KMS-11 (cell line): Measurements from ENCODE around the gene SLC15A3.

Source experiments
- H2AFZ ChIP-seq: fragments of 200-600 bp; sonication (generic); 2 replicates; pipeline ENCODE4 v1.6.1; 2016; ENCODE audit warnings: antibody characterized with exemption, mixed run types, low read depth
- H3K27ac ChIP-seq: fragments of 200-600 bp; sonication (generic); 2 replicates; pipeline ENCODE4 v1.6.1; 2016; ENCODE audit warnings: mild to moderate bottlenecking, mixed run types
- H3K27me3 ChIP-seq: fragments of 200-600 bp; sonication (generic); 2 replicates; pipeline ENCODE4 v1.6.1; 2017; ENCODE audit warnings: mild to moderate bottlenecking, low read depth, mixed run types, moderate library complexity; ENCODE audit not compliant: insufficient read depth
- H3K36me3 ChIP-seq: fragments of 200-600 bp; sonication (generic); 2 replicates; pipeline ENCODE4 v1.6.1; 2017; ENCODE audit warnings: mild to moderate bottlenecking, mixed run types; ENCODE audit not compliant: insufficient read depth
- H3K4me1 ChIP-seq: fragments of 200-600 bp; sonication (generic); 2 replicates; pipeline ENCODE4 v1.6.1; 2016; ENCODE audit warnings: mild to moderate bottlenecking, low read depth, mixed run types; ENCODE audit not compliant: poor library complexity, severe bottlenecking
- H3K4me2 ChIP-seq: fragments of 200-600 bp; sonication (generic); 2 replicates; pipeline ENCODE4 v1.7.0; 2016; ENCODE audit warnings: mild to moderate bottlenecking, mixed run types
- H3K4me3 ChIP-seq: fragments of 200-600 bp; sonication (generic); IDR thresholded peaks from 2 replicates; pipeline ENCODE4 v1.6.1; 2017; ENCODE audit warnings: low read depth, low read length, mixed read lengths; ENCODE audit not compliant: insufficient read depth
- H3K79me2 ChIP-seq: fragments of 200-600 bp; sonication (generic); 2 replicates; pipeline ENCODE4 v1.6.1; 2016; ENCODE audit warnings: low read depth, mixed run types; ENCODE audit not compliant: insufficient read depth
- H3K9ac ChIP-seq: fragments of 200-600 bp; sonication (generic); 2 replicates; pipeline ENCODE4 v1.6.1; 2016; ENCODE audit warnings: mild to moderate bottlenecking, mixed run types
- H4K20me1 ChIP-seq: fragments of 200-600 bp; sonication (generic); 2 replicates; pipeline ENCODE4 v1.6.1; 2016; ENCODE audit warnings: mild to moderate bottlenecking, mixed run types; ENCODE audit not compliant: insufficient read depth
- TF ChIP-seq, protein P1 (sequence below): fragments of 200-600 bp; sonication (generic); conservative IDR thresholded peaks from 2 replicates; pipeline ENCODE4 v1.6.1; 2017; ENCODE audit warnings: low read depth, mild to moderate bottlenecking, antibody characterized with exemption, low read length, moderate library complexity, mixed read lengths

The SLC15A3 gene

DNA sequence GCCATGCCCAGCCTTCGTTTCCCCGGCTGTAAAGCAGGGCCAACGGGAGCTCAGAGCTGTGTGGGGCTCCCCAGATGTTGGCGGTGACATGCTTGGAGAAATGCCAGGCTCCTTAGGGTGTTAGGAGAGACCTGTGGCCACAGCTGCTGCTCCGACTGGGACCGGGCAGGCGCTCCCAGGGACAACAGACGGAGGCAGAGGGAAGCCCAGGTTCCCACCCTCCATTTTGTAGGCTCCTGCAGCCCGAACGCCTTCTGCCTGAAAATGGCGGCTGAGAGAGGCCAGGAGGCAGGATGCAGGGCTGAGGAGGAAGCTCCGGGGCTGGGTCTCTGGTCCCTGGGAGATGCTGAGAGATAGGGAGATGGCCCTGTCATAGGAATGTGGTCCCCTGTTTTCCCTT is 29.5 kb upstream of the SLC15A3 start:
- Histone ChIP-seq H3K9ac (no peak overlapping the region), H3K79me2 (no peaks in the 10 kb centered on the region), H3K4me2 (no peak overlapping the region), H3K4me3 (no peak overlapping the region), H3K4me1 (peaks cover 10% of the 10 kb centered on the region), H3K27me3 (no peaks in the 10 kb centered on the region), H4K20me1 (no peaks in the 10 kb centered on the region), H2AFZ (no peak overlapping the region), H3K36me3 (no peaks in the 10 kb centered on the region), H3K27ac (no peak overlapping the region)
- TF ChIP-seq, protein P1, sequence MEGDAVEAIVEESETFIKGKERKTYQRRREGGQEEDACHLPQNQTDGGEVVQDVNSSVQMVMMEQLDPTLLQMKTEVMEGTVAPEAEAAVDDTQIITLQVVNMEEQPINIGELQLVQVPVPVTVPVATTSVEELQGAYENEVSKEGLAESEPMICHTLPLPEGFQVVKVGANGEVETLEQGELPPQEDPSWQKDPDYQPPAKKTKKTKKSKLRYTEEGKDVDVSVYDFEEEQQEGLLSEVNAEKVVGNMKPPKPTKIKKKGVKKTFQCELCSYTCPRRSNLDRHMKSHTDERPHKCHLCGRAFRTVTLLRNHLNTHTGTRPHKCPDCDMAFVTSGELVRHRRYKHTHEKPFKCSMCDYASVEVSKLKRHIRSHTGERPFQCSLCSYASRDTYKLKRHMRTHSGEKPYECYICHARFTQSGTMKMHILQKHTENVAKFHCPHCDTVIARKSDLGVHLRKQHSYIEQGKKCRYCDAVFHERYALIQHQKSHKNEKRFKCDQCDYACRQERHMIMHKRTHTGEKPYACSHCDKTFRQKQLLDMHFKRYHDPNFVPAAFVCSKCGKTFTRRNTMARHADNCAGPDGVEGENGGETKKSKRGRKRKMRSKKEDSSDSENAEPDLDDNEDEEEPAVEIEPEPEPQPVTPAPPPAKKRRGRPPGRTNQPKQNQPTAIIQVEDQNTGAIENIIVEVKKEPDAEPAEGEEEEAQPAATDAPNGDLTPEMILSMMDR = no peak

GRCh38 chr11:60978546-60979380 is 26.8 kb upstream of the SLC15A3 start:
- H2AFZ ChIP-seq = no peak overlapping the region
- H3K36me3 ChIP-seq = no peaks in the 10 kb centered on the region
- H3K4me2 ChIP-seq = no peak overlapping the region
- no peaks in the 10 kb centered on the region for H3K27me3 ChIP-seq
- no peak overlapping the region for H3K4me3 ChIP-seq
- no peaks in the 10 kb centered on the region for H4K20me1 ChIP-seq
- no peaks in the 10 kb centered on the region for H3K4me1 ChIP-seq
- H3K9ac ChIP-seq = no peak overlapping the region
- TF ChIP-seq, protein P1 = no peak
- no peak overlapping the region for H3K27ac ChIP-seq
- no peaks in the 10 kb centered on the region for H3K79me2 ChIP-seq

DNA sequence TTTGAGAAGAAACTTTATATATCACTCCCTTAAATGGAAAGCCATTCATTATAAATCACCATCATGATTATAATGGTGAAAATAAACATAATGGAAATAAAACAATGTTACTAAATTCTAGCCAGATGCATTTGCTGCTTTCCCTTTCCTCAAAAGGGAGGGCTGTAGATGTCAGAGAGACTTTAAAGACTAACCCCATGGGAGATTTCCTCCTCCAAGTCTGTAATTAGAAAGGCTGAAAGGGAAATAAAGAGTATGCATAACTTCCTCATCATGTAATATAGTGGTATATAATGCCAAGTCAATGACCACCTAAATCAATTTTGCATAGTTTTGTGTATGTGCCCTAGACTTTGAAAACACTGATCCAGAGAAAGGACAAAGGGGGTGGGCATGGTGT is 25.9 kb upstream of the SLC15A3 start:
- Histone ChIP-seq H2AFZ (no peak overlapping the region), H3K4me3 (no peak overlapping the region), H3K27me3 (no peaks in the 10 kb centered on the region), H3K9ac (no peak overlapping the region), H3K4me2 (no peak overlapping the region), H3K36me3 (no peaks in the 10 kb centered on the region), H3K79me2 (no peaks in the 10 kb centered on the region), H3K27ac (no peak overlapping the region), H4K20me1 (no peaks in the 10 kb centered on the region), H3K4me1 (no peaks in the 10 kb centered on the region)
- TF ChIP-seq, protein P1 = no peak

DNA sequence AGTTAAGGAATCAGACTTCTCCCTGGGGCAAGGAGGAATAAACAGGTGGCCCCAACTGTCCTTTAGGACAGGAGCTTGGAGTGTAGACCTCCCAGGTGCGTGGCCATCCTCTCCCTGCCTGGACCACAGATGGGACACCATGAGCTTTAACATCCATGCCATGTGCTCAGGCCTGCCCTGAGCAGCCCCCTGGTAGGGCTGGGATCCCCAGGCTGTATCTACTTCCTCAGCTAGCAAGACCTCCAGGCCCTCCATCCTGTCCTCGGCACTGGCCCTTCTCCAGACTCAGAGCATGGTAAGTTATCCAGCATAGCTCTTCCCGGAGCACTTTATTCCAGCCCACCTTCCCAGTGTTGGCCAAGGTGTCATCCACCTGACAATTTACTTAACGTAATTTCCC is 25.2 kb upstream of the SLC15A3 start:
- no peak overlapping the region for H2AFZ ChIP-seq
- H4K20me1 ChIP-seq = no peaks in the 10 kb centered on the region
- H3K27me3 ChIP-seq = no peaks in the 10 kb centered on the region
- H3K4me2 ChIP-seq = no peak overlapping the region
- H3K79me2 ChIP-seq = no peaks in the 10 kb centered on the region
- TF ChIP-seq, protein P1 = no peak
- H3K9ac ChIP-seq = no peak overlapping the region
- no peaks in the 10 kb centered on the region for H3K4me1 ChIP-seq
- H3K4me3 ChIP-seq = no peak overlapping the region
- H3K36me3 ChIP-seq = no peaks in the 10 kb centered on the region
- no peak overlapping the region for H3K27ac ChIP-seq
